HG02884 (cell line): ENCODE results near the gene ZNF771.

ENCODE experiments used
- ATAC-seq: cut with Tn5 transposase; IDR thresholded peaks from one replicate; pipeline ENCODE4 v1.9.1; 2021; ENCODE audit warnings: mild to moderate bottlenecking, moderate library complexity; ENCODE audit not compliant: unreplicated experiment

The ZNF771 gene

GRCh38 chr16:30397776-30398660 is 9.4 kb upstream of the ZNF771 start:
- no peak for ATAC-seq

- no peak for ATAC-seq
Measured at GRCh38 chr16:30398661-30399434, 8.6 kb upstream of the ZNF771 start.

GRCh38 chr16:30399435-30400186 is 7.8 kb upstream of the ZNF771 start:
- no peak for ATAC-seq

- no peak for ATAC-seq
Measured at GRCh38 chr16:30401768-30402425, 5.5 kb upstream of the ZNF771 start.

GRCh38 chr16:30406795-30407101 is 658 bp upstream of the ZNF771 start:
- peak; percentile 8 for ATAC-seq

GRCh38 chr16:30407804-30408534 is 563 bp downstream of the ZNF771 start:
- no peak for ATAC-seq

- ATAC-seq: no peak
Measured at GRCh38 chr16:30409125-30410060, 2.0 kb downstream of the ZNF771 start.

- no peak for ATAC-seq
Measured at GRCh38 chr16:30413112-30413806, 5.9 kb downstream of the ZNF771 start.

GRCh38 chr16:30414159-30414558 is 6.8 kb downstream of the ZNF771 start:
- ATAC-seq: no peak

- ATAC-seq: no peak
Measured at GRCh38 chr16:30416047-30416603, 8.7 kb downstream of the ZNF771 start.

- ATAC-seq: no peak
Measured at GRCh38 chr16:30416624-30417528, 9.5 kb downstream of the ZNF771 start.

GRCh38 chr16:30417529-30418349 is 10.3 kb downstream of the ZNF771 start:
- ATAC-seq: peak; percentile 70

- ATAC-seq: no peak
Measured at GRCh38 chr16:30418350-30419181, 11.2 kb downstream of the ZNF771 start.

- ATAC-seq: no peak
Measured at GRCh38 chr16:30421010-30421409, 13.6 kb downstream of the ZNF771 start.

- ATAC-seq: no peak
Measured at GRCh38 chr16:30428055-30428454, 20.6 kb downstream of the ZNF771 start.

GRCh38 chr16:30429418-30429677 is 21.9 kb downstream of the ZNF771 start:
- ATAC-seq: no peak
